ENCODE results near the gene HS6ST3.

DNA sequence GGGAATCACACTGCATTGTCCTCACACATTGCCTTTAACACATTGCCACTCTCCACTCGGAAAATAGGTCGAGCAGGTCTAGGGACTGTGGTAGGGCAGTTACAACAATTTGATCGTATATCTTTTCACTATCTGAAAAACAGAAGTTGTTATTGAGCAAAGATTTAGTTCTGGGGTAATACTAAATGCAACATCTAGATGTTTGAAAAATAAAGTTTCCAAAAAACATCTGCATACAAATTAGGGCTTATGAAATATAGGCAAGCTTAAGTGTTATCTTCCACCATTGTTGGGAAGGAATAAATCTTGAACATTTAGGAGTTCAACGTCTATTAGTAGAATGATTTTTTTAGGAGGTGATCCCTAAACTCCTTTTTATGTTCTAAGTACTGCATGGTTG, 768 bp upstream of the HS6ST3 start:
- TF ChIP-seq, protein P1, sequence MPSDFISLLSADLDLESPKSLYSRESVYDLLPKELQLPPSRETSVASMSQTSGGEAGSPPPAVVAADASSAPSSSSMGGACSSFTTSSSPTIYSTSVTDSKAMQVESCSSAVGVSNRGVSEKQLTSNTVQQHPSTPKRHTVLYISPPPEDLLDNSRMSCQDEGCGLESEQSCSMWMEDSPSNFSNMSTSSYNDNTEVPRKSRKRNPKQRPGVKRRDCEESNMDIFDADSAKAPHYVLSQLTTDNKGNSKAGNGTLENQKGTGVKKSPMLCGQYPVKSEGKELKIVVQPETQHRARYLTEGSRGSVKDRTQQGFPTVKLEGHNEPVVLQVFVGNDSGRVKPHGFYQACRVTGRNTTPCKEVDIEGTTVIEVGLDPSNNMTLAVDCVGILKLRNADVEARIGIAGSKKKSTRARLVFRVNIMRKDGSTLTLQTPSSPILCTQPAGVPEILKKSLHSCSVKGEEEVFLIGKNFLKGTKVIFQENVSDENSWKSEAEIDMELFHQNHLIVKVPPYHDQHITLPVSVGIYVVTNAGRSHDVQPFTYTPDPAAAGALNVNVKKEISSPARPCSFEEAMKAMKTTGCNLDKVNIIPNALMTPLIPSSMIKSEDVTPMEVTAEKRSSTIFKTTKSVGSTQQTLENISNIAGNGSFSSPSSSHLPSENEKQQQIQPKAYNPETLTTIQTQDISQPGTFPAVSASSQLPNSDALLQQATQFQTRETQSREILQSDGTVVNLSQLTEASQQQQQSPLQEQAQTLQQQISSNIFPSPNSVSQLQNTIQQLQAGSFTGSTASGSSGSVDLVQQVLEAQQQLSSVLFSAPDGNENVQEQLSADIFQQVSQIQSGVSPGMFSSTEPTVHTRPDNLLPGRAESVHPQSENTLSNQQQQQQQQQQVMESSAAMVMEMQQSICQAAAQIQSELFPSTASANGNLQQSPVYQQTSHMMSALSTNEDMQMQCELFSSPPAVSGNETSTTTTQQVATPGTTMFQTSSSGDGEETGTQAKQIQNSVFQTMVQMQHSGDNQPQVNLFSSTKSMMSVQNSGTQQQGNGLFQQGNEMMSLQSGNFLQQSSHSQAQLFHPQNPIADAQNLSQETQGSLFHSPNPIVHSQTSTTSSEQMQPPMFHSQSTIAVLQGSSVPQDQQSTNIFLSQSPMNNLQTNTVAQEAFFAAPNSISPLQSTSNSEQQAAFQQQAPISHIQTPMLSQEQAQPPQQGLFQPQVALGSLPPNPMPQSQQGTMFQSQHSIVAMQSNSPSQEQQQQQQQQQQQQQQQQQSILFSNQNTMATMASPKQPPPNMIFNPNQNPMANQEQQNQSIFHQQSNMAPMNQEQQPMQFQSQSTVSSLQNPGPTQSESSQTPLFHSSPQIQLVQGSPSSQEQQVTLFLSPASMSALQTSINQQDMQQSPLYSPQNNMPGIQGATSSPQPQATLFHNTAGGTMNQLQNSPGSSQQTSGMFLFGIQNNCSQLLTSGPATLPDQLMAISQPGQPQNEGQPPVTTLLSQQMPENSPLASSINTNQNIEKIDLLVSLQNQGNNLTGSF (CRISPR knock-in tag; IDR thresholded peaks at IDR 0.05), result no peak
- no peak for TF ChIP-seq ZNF24 (IDR thresholded peaks at IDR 0.05)
- TF ChIP-seq JUNB (CRISPR knock-in tag; IDR thresholded peaks at IDR 0.05; ENCODE audit: borderline replicate concordance), result no peak
- TF ChIP-seq, protein P2, sequence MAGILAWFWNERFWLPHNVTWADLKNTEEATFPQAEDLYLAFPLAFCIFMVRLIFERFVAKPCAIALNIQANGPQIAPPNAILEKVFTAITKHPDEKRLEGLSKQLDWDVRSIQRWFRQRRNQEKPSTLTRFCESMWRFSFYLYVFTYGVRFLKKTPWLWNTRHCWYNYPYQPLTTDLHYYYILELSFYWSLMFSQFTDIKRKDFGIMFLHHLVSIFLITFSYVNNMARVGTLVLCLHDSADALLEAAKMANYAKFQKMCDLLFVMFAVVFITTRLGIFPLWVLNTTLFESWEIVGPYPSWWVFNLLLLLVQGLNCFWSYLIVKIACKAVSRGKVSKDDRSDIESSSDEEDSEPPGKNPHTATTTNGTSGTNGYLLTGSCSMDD (CRISPR knock-in tag; IDR thresholded peaks at IDR 0.05), result no peak
- TF ChIP-seq, protein P3, sequence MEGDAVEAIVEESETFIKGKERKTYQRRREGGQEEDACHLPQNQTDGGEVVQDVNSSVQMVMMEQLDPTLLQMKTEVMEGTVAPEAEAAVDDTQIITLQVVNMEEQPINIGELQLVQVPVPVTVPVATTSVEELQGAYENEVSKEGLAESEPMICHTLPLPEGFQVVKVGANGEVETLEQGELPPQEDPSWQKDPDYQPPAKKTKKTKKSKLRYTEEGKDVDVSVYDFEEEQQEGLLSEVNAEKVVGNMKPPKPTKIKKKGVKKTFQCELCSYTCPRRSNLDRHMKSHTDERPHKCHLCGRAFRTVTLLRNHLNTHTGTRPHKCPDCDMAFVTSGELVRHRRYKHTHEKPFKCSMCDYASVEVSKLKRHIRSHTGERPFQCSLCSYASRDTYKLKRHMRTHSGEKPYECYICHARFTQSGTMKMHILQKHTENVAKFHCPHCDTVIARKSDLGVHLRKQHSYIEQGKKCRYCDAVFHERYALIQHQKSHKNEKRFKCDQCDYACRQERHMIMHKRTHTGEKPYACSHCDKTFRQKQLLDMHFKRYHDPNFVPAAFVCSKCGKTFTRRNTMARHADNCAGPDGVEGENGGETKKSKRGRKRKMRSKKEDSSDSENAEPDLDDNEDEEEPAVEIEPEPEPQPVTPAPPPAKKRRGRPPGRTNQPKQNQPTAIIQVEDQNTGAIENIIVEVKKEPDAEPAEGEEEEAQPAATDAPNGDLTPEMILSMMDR (CRISPR knock-in tag; IDR thresholded peaks at IDR 0.05), result no peak
- TF ChIP-seq MYC (CRISPR knock-in tag; IDR thresholded peaks at IDR 0.05; ENCODE audit: borderline replicate concordance), result no peak
- no peak for TF ChIP-seq EZH2 (conservative IDR thresholded peaks at IDR 0.05; ENCODE audit: low read depth, low read length)
